Lung (tissue), 12 donors: ENCODE results near the gene NT5C2. TPM values are rescaled to one million over a fixed set of nuclear protein-coding genes. Genes with fewer than 3 reads are reported as not detected.
"Not testable (repeated sequence)": the region's sequence is repeated elsewhere in the genome, so short reads cannot be mapped to it uniquely, and the experiment has no call there.

ENCODE experiments used
- ATAC-seq: fragments of 200-7000 bp; cut with Tn5 transposase; one replicate; pipeline ENCODE4 v1.9.1; 2020; ENCODE audit warnings: moderate number of reproducible peaks; ENCODE audit not compliant: insufficient read depth, low FRiP score
- DNase-seq, 3 donors: peaks; one replicate each; pipeline ENCODE4 v3.0.0-alpha.2; 2013 to 2017
- H3K27ac ChIP-seq, 2 donors: one replicate each; pipeline ENCODE4 v1.5.1; 2013; ENCODE audit warnings: mild to moderate bottlenecking in 2 of 2, moderate library complexity in 2 of 2, control low read depth in 1 of 2, inconsistent platforms in 1 of 2, low read depth in 1 of 2, low read length in 1 of 2
- H3K27me3 ChIP-seq, 3 donors: one replicate each; pipeline ENCODE4 v1.5.1; 2013; ENCODE audit warnings: low read length in 2 of 3; ENCODE audit not compliant: control insufficient read depth in 3 of 3, insufficient read depth in 3 of 3
- H3K36me3 ChIP-seq, 4 donors: one replicate each; pipeline ENCODE4 v1.5.1; 2013; ENCODE audit warnings: low read length in 4 of 4, mild to moderate bottlenecking in 1 of 4, moderate library complexity in 1 of 4; ENCODE audit not compliant: control insufficient read depth in 4 of 4, insufficient read depth in 4 of 4
- H3K4me1 ChIP-seq, 5 donors: one replicate each; pipeline ENCODE4 v1.5.1; 2013; ENCODE audit warnings: low read length in 5 of 5, mild to moderate bottlenecking in 2 of 5, moderate library complexity in 1 of 5; ENCODE audit not compliant: control insufficient read depth in 5 of 5, insufficient read depth in 5 of 5
- H3K4me3 ChIP-seq: one replicate; pipeline ENCODE4 v1.5.1; 2013; ENCODE audit warnings: mild to moderate bottlenecking, control low read depth, moderate library complexity
- H3K9ac ChIP-seq, 2 donors: one replicate each; pipeline ENCODE4 v1.5.1; 2013; ENCODE audit warnings: low read length in 2 of 2, control low read depth in 1 of 2; ENCODE audit not compliant: insufficient read depth in 1 of 2
- H3K9me3 ChIP-seq, 4 donors: one replicate each; pipeline ENCODE4 v1.5.1; 2013; ENCODE audit warnings: low read length in 3 of 4, mild to moderate bottlenecking in 1 of 4, moderate library complexity in 1 of 4; ENCODE audit not compliant: control insufficient read depth in 4 of 4, insufficient read depth in 3 of 4
- WGBS, 2 donors: extraction: QIAGEN DNeasy Blood & Tissue Kit; methylation state at CpG; one replicate each; pipeline ENCODE4 v1.1.7; 2013; 5-methylcytosine and 5-hydroxymethylcytosine counted together
- polyA plus RNA-seq, 2 donors: library from polyadenylated mRNA; stranded (reverse); fragments of 200-250 nt; gene quantifications; one replicate each; pipeline ENCODE4 v1.2.1, GENCODE V29; 2013
- total RNA-seq, 2 donors: library from RNA; depleted of rRNA in 1 of 2; stranded (reverse); fragments of >200 nt in 1 of 2; gene quantifications; one replicate each; pipeline ENCODE4 v1.2.1, GENCODE V29; 2014 to 2021
- TF ChIP-seq, protein P1 (sequence below): IDR thresholded peaks from 2 replicates; pipeline ENCODE4 v1.5.1; 2012; ENCODE audit warnings: mild to moderate bottlenecking; ENCODE audit errors: control extremely low read depth, extremely low read depth
- donor health status: control.
- donor health status: control.
- donor health status: Bipolar disorder and iron deficiency.
- donor health status: healthy.
- donor health status: DM: yes; HTN: yes; CAD: no.

NT5C2 gene
- total and polyA plus RNA-seq, 4 donors, result 32.1 to 178 (median 64.5) TPM

DNA sequence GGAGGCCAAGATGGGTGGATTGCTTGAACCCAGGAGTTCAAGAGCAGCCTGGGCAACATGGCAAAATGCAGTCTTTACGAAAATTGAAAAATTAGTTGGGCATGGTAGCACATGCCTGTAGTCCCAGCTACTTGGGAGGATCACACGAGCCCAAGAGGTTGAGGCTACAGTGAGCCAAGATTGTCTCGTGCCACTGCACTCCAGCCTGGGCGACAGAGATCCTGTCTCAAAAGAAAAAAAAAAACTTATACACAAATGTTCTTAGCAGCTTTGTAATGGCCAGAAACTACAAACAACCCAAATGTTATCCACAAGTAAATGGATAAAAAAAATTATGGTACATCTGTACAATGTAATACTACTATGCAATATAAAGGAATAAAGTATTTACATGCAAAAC is 12.6 kb downstream of the NT5C2 start:
- no peaks in the 10 kb centered on the region for H3K9me3 ChIP-seq
- peaks cover 3 to 21% (median 11%) of the 10 kb centered on the region in 5 donors for H3K4me1 ChIP-seq
- TF ChIP-seq, protein P1, sequence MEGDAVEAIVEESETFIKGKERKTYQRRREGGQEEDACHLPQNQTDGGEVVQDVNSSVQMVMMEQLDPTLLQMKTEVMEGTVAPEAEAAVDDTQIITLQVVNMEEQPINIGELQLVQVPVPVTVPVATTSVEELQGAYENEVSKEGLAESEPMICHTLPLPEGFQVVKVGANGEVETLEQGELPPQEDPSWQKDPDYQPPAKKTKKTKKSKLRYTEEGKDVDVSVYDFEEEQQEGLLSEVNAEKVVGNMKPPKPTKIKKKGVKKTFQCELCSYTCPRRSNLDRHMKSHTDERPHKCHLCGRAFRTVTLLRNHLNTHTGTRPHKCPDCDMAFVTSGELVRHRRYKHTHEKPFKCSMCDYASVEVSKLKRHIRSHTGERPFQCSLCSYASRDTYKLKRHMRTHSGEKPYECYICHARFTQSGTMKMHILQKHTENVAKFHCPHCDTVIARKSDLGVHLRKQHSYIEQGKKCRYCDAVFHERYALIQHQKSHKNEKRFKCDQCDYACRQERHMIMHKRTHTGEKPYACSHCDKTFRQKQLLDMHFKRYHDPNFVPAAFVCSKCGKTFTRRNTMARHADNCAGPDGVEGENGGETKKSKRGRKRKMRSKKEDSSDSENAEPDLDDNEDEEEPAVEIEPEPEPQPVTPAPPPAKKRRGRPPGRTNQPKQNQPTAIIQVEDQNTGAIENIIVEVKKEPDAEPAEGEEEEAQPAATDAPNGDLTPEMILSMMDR, result no peak
- 75 to 80% methylated on average over 4 of the region's 4 CpGs for WGBS, 2 donors
- no peak overlapping the region for H3K27ac ChIP-seq
- DNase-seq (no peak), ATAC-seq (no peak)
- no peaks in the 10 kb centered on the region for H3K27me3 ChIP-seq
- H3K9ac ChIP-seq, result no peak overlapping the region
- no peak overlapping the region for H3K4me3 ChIP-seq
- H3K36me3 ChIP-seq, result peaks cover 9 to 16% (median 13%) of the 10 kb centered on the region in 4 donors

DNA sequence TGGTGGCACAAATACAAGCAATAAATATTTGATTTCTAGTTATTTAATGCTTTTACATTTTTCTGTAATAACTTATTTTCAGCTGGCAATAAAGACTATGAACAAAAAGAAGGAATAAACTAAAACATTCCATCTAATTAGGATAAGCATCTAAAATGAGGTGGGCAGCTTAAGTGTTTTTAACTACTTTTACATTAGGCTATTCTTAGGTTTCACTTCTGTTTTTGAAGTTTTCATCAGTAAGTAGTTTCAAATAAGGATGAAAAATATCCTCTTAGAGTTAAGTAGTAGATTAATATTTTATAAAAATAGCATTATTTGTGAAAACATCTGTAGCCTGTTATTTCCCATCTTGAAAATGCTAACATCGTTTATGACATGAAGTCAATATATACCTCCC is 15.9 kb downstream of the NT5C2 start:
- ATAC-seq (no peak), DNase-seq (no peak)
- H3K9ac ChIP-seq, result no peak overlapping the region
- no peak overlapping the region for H3K27ac ChIP-seq
- TF ChIP-seq, protein P1, result no peak
- no peak overlapping the region for H3K4me3 ChIP-seq
- no peaks in the 10 kb centered on the region for H3K9me3 ChIP-seq
- 22 to 25% methylated on average over 1 of the region's 1 CpG for WGBS, 2 donors
- H3K4me1 ChIP-seq, result peaks cover 0 to 14% (median 0%) of the 10 kb centered on the region in 5 donors
- peaks cover 22 to 26% (median 24%) of the 10 kb centered on the region in 4 donors for H3K36me3 ChIP-seq
- no peaks in the 10 kb centered on the region for H3K27me3 ChIP-seq

DNA sequence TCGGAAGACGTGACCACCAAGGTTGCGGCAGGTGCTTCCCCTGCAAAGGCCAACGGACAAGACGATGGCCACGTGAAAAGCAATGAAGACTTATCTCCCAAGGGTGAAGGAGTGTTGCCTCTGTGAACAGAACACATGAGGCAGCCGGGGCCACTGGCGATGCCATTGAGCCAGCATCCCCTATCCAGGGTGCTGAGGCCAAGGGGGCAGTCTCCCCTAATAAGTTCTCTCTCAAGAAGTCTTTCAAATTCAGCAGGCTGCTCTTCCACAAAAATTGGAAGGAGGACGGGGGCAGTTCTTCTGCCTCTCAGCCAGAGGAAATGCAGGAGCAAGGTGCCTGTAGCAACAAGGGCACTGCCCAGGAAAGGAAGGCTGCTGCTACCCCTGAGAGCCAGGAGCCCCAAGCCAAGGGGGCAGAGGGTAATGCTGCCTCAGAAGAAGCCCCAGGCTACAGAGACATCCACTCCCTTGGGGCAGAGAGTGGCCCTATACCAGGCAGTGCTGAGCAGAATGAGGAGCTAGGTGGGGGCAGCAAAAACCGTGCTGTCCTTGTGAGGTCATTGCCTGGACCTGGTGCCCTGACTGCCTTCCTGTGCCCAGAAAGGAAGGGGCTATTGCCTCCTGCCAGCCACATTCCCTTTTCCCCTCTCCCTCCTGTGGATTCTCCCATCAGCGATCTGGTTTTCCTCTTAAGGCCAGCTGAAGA is 17.3 kb downstream of the NT5C2 start:
- WGBS, 2 donors, result 88 to 89% methylated on average over 11 of the region's 11 CpGs
- ATAC-seq, result no peak
- peaks cover 0 to 2% (median 0%) of the 10 kb centered on the region in 5 donors for H3K4me1 ChIP-seq
- H3K27ac ChIP-seq, result no peak overlapping the region
- no peaks in the 10 kb centered on the region for H3K27me3 ChIP-seq
- H3K4me3 ChIP-seq, result no peak overlapping the region
- no peaks in the 10 kb centered on the region for H3K9me3 ChIP-seq
- peaks cover 18 to 30% (median 23%) of the 10 kb centered on the region in 4 donors for H3K36me3 ChIP-seq
- no peak overlapping the region for H3K9ac ChIP-seq
- no peak for DNase-seq
- TF ChIP-seq, protein P1, result no peak

DNA sequence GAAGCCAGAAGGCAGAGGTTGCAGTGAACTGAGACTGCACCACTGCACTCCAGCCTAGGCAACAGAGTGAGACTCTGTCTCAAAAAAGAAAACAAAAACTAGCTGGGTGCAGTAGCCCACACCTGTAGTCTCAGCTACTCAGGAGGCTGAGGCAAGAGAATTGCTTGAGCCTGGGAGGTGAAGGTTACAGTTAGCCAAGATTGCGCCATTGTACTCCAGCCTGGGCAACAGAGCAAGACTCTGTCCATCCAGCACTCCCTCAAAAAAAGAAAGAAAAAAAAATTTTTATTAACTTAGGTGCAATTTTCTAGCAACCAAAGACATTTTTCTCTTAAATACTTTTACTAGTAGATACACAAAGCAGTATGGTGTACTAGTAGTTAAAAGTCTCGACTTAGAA is 18.7 kb downstream of the NT5C2 start:
- 89 to 96% methylated on average over 2 of the region's 2 CpGs for WGBS, 2 donors
- H3K9me3 ChIP-seq, H3K4me3 ChIP-seq, DNase-seq, H3K9ac ChIP-seq, ATAC-seq, H3K4me1 ChIP-seq, H3K27me3 ChIP-seq, H3K27ac ChIP-seq: not testable (repeated sequence)
- peaks cover 20 to 30% (median 26%) of the 10 kb centered on the region in 4 donors for H3K36me3 ChIP-seq
